Activated effector memory CD4-positive, alpha-beta T cell treated with anti-CD3 and anti-CD28 coated beads, Interleukin-2, amount 50 U/mL, for 16 hours (primary cell): Measurements from ENCODE around the gene ISYNA1.
A peak's percentile ranks its signal among the peaks of the same experiment; 100 is the strongest.

Source experiments
- DNase-seq: peaks from one replicate; pipeline ENCODE4 v3.0.0-alpha.2; 2020

The ISYNA1 gene

DNA sequence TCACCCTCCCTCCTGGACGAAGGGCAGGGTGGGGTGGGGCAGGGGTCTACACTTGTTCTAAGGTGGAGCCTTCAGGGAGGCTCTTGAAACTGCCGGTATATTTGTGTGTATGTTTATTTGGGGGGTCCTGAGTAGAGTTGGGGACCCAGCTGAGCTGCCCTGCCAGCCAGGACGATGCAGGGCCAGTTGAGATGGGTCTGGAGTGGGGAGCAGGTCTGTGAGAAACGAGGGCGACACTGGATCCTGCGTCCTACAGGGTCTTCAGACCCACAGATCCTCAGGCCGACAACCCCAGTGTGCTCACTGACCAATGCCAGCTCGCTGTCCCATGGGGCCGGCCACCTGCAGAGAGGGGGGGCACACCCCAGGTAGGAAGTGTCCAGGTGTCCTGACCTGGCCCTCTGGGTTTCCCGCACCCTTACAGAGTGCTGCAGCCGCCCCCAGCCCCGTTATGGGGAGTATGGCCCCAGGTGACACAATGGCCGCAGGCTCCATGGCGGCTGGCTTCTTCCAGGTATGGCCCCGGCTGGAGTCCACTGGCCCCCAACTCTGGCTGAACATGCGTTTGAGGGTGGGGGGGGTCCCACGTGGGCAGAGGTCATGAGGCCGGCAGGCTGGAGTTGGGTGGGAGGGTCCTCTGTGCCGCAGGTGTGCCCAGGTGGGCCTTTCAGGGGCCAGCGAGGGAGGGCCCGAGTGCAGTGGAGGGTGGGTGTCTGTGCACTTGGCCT, 7.4 kb downstream of the ISYNA1 start:
- no peak for DNase-seq

DNA sequence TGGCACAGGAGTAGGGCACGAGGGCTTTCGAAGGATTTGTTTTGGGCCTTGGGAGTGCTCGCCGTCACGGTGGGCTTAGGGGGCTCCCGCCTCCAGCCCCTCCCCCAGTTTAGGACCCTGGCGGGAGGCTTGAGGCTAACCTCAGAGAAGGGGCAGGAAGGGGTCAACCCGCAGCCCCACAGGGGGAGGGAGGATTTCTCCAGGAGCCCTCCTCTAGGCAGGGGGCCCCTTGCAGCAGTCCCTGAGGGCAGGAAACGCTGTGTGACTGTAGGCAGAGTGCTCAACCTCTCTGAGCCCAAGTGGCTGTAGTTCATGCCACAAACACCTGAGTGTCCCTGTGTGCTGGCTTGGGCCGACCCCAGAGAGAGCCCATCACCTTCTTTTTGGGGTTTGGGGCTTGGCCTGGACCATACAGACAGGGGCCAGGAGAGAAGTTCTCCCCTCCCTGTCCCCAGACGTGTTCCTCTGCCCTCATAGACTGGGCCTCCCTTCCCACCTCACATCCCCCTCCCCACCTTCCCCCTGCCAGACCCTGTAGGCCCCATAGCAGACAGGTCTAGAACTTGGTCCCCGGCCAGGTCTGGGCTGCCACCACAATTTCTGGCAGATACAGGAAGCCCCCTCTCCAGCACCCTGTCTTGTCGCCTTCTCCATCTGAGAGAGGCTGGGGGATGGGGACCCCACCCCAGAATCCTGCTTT, 8.1 kb downstream of the ISYNA1 start:
- no peak for DNase-seq

- peak; percentile 92 for DNase-seq
Measured at GRCh38 chr19:18428787-18429674, 8.9 kb downstream of the ISYNA1 start.

DNA sequence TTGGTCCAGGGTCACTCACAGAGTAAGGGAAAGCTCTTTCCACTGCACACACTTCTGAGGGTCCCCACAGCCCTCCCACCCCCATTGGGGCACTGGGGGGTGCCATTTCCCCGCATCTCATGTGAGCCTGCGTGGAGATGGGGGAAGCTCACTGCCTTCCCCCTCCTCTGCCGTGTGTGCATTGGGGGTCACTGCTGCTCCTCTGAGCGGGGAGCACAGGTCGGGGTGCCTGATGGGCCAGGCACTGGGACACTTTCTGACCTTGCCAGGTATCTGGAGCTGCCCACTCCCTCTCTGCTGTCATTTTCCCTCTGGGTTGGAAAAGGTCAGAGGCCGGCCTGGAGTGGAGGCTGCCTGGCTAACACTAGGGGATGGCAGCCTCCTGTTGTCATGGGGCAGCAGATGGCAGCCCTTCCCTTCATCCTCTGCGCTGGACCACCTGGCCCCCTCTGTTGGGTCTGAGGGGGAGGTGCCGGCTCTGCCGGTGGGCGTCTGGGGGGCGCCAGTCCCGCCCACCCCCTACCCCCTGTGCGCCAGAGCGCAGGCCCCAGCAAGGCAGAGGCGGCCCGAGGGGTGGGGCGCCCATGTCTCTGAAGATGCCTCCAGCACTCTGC, 9.7 kb downstream of the ISYNA1 start:
- no peak for DNase-seq

- DNase-seq, result no peak
Measured at GRCh38 chr19:18427743-18428113, 10.2 kb downstream of the ISYNA1 start.

DNA sequence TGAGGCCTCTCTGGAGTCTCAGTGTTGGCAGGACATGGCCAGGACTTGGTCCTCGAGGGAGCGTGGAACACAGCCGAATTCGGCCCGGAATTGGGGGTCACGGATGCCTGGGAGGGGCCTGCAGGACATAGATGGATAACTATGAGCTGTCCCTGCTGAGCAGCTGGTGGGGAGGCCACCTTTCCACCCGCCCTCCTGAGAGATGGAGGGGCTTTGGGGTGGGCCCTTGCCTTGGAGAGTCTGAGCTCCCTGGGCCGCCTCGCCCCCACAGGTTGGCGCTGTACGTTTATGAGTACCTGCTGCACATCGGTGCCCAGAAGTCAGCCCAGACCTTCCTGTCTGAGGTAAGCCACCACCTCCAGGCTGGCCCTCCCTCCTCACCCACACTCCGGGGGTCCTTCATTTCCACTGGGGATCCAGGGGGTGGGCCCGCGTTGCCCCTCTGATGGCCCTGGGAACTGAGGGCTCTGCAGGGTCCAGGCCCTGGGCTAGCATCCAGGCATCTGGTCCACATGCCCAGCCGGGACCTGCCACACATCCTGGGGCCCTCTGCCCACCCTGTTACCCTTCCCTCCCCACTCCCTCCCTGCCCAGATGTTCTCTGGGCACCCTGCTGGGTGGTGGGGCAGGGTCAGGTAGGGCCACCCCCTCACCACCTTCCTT, 10.7 kb downstream of the ISYNA1 start:
- DNase-seq, result no peak

DNA sequence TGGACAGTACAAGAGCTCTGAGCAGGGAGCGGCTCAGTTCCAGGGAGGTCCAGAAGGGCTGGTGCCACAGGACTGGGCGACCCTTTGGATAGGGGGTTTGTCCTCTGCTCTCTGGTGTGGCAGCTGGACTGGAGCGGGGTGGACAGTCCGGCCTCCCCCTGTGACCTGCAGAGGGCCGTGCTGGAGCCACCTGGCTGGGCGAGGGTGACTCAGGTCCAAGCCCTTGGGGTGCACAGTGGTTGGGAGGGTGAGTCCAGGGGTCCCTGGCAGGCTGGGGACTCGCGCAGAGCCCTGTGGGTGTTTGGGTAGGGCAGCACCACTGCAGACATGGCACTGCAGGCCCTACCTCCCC, 11.5 kb downstream of the ISYNA1 start:
- no peak for DNase-seq

DNA sequence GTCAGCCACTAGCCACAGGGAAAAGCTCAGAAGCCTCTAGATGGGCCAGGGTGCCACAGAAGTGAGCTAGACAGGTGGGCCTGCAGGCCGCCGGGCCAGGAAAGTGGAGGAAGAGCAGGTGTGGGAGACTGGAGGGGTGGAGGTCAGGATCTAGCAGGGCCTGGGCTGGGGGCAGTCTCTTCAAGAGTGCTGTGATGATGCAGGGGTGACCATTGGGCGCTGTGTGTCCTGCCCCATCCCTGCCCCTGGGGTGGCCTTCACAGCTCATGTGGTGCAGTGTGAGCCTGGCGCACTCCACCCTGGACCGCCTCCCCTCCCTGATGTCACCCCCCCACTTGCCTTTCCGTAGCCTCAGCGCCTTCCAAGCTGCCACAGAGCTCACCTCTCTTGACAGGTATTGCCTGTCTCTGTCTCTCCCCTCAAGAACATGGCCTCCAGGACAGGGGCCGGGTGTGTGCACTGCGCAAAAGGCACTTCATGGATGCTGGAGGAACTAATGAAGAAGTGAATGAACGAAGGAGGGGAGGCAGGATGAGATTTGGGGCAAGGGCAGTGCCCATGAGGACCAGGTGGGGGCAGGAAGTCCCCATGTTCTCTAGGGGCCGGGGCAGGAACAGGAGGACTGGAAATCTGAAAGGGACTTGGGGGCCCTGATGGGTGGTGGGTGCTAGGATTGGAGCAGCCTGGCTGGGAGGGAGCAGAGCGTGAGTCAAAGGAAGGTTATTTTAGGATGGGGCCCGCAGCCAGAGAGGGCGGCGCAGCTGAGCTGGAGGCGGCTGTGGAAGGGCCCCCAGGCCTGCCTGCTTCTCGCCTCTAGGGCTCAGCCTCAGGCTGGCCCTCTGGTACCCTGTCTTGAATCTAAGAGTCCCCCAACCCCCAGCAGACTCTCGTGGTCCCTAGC, 12.2 kb downstream of the ISYNA1 start:
- DNase-seq, result no peak

DNA sequence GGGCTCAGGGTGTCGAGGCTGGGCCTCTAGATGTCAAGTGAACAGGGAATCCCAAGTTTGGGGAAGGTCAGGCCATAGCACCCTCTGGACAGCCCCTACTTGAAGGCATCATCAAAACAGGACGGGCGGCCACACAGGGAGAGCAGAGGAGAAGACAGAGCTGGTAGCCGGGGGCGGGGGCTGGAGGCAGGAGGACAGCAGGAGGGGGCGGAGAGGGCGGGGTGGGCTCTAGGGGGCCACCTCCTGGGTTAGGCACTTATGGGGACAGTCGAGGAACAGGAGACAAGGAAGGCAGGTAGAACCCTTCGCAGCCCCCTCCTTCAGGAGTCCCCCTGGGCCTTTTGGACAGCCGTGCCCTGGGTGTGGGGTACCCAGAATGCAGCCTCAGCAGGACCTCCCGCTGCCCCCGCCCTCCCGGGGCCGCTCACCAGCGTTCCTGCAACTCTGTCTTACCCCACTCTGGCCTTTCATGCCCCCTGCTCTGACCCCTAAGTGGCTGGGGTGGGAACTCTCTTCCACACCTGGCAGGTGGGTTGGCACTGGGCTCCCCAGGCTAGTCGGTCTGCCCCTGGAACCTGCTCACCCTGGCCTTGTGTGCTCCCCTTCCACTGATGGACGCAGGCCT, 12.9 kb downstream of the ISYNA1 start:
- DNase-seq, result no peak

DNA sequence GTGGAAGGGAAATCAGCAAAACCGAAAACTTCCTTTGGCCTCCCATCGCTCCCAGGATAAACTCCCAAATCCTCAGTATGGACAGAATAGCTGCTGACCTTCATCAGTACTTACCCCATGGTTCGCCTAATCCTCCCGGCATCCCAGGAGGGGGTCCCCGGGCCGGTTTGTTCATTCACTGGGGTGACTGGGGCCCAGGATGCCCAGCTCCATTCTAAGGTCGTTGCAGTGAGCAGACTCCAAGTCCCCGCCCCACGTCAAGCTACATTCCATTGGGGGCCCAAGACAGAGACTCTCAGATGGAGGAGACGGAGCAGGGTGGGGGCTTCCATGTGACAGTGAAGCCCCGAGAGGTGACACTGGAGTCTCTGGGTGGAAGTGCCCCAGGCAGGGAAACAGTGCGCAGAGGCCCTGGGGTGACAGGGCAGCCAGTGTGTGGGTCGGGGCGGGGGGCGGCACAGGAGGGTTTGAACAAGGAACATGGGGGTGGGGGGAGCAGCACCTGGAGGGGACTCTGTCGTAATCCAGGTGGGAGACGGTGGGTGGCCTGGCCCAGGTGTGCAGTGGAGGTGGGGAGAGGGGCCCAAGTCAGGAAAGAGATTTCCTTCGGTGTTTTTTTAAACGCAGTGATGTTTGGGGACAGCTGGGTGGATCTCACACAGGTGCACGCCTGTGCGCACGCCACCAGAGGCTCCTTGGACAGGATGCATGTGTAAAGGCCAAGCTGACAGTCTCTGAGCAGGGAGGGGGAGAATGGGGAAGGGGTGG, 13.6 kb downstream of the ISYNA1 start:
- DNase-seq, result no peak

DNA sequence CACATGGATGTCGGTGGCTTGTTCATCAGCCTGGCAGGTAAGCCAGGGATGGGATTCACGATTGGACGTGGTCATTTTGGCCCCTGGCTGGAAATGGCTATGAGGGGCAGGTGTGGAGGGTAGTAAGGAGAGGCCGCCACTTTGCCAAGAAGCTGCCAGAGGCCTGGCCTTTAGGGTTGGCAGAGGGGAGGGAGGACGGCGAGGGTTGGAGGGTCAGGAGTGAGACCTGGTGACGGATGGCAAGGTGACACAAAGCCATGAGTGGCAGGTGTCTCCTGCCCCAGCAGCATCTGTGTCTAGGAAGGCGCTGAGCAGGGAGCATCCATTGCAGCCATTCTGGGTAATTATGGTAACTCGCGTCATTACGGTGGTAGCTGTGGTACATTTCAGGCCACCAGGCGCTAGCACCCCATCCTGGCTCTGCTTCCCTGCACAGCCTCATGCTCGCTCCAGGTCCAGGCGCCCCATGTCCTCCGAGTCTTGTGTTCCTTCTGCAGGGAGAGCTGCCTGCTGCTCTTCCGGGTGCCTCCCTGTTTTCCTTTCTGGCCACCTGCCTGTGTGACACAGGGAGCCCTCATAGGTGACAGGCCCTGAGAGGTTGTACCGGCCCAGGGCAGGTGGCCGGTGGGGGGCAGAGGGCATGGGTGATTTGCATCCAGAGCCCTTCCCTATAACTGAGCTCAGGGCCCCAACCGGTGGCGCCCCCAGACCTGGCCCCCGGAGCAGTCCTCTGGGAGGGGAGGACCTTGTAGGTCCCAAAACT, 14.5 kb downstream of the ISYNA1 start:
- no peak for DNase-seq

DNA sequence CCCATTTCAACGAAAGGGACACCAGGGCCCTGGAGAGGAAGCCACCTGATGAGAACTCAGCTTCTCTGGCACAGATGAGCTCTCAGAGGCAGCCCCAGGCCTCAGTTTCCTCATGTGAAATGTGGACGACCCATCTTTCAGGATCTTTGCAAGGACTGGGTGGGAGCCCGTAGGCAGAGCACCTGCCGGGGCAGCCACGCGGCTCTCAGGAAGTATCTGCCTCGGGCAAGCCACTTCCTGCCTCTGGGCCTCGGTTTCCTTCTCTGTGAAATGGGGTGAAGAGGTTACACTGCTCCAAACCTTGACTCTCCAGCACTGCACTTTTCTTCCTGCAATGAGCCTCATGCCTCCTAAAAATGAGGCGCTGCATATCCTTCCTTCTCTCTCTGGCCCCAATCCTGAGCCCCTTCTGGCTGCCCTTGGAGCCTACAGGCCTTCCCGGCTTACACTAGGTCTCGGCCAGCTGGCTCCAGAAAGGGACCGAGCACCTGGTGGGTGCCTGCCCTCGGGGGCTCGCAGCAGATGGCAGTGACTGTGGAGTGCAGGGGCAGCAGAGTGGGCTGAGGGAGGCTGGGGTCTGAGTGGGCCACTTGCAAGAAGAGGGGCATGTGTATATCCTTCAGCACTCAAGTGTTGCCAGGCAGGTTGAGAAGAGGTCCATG, 15.3 kb downstream of the ISYNA1 start:
- peak; percentile 80 for DNase-seq

DNA sequence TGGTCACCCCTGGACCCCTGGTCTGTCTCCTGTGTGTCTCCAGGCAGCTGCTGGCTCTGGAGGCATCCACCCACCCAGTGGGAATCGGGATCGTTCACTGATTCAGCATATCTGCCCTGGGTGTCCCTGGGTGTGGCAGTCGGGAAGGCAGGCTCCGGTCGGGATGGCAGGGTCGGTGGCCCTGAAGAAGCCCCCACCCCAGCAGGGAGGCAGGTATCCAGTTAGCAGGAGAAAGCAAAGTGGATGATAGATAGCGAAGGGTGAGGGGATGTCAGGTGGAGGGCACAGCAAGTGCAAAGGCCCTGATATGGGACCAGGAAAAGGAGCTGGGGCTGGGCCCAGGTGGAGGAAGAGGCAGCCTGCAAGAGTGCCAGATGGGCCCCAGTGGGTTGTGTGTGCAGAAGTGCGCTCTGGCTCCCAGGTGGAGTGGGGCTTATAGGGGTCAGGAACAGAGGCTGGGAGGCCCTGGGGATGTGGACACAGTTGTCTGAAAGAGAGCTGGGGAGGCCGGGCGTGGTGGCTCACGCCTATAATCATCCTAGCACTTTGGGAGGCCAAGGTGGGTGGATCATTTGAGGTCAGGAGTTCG, 16.5 kb downstream of the ISYNA1 start:
- no peak for DNase-seq

GRCh38 chr19:18420930-18421329, 17.0 kb downstream of the ISYNA1 start:
- DNase-seq, result no peak

DNA sequence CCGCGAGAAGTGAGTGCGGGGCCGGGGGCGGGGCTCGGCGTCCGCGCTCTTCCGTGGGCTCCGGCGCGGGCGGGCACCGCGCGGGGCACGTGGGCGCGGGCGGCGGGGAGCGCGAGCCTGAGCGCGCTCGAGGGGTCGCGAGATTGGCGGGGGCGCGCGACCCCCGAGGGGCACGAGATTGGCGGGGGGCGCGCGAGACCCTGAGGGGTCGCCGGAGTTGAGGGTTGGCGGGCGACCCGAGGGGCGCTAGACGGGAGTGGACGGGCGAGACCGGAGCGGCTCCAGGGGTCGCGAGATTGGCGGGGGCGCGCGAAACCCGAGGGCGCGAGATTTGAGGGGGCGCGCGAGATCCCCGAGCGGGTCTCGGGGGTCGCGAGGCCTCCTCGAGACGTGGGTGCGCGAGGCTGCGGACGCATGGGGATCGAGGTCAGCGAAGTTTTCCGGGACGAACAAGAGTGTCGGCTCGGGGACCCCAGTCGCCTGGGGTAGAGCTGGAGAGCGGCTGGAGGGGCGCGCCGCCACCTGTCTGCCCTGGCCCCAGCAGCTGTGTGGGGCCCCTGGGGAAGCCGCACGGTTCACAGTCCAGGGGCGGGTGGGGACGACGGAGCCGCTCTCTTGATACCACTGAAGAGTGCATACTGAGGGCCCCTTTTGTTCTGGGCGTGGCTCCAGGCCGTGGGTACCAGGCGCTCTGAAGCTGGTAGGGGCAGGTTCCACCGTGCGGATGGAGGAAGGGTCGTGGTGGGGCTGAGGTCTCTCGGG, 18.1 kb downstream of the ISYNA1 start:
- DNase-seq, result peak; percentile 83

DNA sequence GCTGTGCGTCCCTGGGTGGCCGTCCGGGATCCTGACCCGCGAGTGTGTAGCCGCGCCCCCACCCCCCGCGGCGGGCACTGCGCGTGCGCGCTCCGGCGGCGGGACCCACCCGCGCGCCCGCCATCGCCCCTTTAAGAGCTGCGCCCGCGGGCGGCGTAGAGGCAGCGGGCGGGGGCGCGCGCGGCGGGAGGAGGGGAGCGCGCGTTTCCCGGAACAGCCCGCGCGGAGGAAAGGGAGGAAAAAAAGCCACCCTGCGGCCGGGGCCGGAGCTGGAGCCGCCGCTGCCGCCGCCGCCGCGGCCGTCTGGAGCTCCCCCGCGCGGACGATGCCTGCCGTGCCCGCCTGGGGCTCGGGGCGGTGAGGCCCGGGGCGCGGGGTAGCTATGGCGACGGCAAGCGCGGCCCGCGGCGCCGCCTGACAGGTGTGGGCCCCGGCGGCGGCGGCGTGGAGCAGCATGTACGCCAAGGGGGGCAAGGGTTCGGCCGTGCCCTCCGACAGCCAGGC, 18.7 kb downstream of the ISYNA1 start, which contains the start of gene SSBP4:
Gene SSBP4 (plus strand): TSS at position 204 of the 504 bp plus-strand sequence. CDS start 251 bp downstream, at position 455.
- peak; percentile 89 for DNase-seq

DNA sequence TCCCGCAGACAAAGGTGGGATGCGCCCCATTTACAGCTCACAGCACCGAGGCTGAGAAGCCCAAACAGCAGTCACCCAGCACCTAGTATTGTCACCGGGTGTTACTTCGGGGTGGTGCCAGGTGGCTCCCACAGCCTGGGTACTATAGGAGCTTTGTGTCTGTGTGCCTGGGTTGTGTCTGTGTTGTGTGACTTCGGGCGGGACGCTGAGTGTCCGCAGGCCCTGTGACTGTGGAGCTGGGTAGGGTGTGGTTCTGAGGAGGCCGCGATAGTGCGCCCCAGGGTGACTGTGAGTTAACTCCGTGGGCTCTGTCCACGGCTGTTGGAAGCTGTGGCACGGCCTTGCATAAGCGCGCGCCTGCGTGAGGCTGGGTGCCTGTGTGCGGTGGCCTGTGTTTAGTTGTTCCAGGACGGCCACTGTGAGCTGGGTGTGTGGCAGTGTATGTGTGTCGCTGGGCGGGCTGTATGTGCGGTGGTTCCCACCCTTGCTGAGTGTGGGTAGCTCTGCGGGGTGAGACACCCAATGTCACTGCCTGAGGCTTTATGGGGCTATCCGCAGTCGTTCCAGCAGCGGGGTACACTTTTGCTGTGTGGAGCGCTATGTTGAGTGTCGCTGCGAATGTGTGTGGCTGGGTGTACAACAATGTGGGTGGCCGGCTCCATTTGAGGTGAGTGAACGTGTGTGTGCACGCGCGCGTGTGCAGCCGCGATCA, 19.3 kb downstream of the ISYNA1 start:
- peak; percentile 79 for DNase-seq
